T-helper 1 cell treated with Interleukin-12 subunit alpha and Interleukin-12 subunit beta and Interleukin-4 antibody, amounts not matched to agents 30 μg/mL and 1 μg/mL, for 36 hours (primary cell): ENCODE measurements around the gene PSG2.
"Not testable (repeated sequence)": the region's sequence is repeated elsewhere in the genome, so short reads cannot be mapped to it uniquely, and the experiment has no call there.

ENCODE experiments used
- H3K27ac Mint-ChIP-seq: one replicate; pipeline ENCODE4 v1.8.0; 2021; ENCODE audit warnings: mild to moderate bottlenecking, mixed read lengths
- H3K27me3 Mint-ChIP-seq: one replicate; pipeline ENCODE4 v1.8.0; 2021; ENCODE audit warnings: low read depth, mixed read lengths
- H3K36me3 Mint-ChIP-seq: one replicate; pipeline ENCODE4 v1.8.0; 2021; ENCODE audit warnings: low read depth, mixed read lengths
- H3K4me1 Mint-ChIP-seq: one replicate; pipeline ENCODE4 v1.8.0; 2021; ENCODE audit warnings: low read depth, mixed read lengths
- H3K4me3 Mint-ChIP-seq: one replicate; pipeline ENCODE4 v1.8.0; 2021; ENCODE audit warnings: mild to moderate bottlenecking, moderate library complexity, mixed read lengths
- H3K9me3 Mint-ChIP-seq: one replicate; pipeline ENCODE4 v1.8.0; 2021; ENCODE audit warnings: mixed read lengths

PSG2 gene

DNA sequence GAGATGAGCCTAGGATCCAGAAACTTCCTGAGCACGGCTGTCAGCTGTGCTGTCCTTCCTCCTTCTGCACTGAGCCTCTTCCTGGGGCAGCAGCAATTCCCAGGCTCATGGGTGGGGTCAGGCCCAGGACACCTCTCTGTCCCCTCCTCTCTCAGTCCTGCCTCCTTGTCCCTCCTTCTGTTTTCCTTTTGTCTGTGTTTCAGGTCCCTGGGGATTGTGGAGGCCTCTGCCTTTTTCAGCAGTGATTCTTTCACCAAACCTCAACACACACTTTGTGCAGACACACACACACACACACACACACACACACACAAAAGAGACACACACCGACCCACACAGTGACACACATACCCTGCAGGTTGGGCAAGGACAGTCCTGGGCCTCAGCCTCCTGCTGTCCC is at the start of gene PSG2:
Gene PSG2 (minus strand): TSS at position 101 of the 400 bp plus-strand sequence. CDS start 132 bp downstream, outside the sequence.
- not testable (repeated sequence) for H3K9me3 Mint-ChIP-seq, H3K4me3 Mint-ChIP-seq, H3K27me3 Mint-ChIP-seq, H3K4me1 Mint-ChIP-seq, H3K36me3 Mint-ChIP-seq, H3K27ac Mint-ChIP-seq

DNA sequence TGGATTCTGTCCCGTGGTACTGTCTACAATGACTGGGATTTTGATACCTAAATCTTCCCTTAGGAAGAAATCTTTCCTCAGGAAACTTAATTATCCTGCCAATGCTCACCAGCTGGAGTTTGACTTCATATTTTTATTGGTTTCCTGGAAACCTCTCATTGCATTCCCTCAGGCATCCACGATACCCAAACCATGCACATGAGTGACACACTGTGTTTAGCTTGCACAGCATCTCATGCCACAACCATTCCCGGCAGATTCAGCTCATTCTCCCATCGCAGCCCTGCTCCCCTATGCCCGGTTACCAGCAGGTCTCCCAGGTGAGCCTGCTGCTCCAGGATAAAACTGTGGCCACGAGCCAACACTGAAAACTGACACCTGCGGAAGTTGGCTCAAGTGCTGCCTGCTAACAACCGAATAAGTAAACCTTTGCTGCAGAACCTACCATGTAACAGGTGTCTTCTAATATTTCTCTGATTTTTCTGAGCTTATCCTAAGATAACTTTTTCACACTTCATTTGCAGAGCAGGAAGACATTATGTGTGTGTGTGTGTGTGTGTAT is 48.9 kb upstream of the PSG2 start:
- H3K9me3 Mint-ChIP-seq, H3K36me3 Mint-ChIP-seq, H3K27me3 Mint-ChIP-seq, H3K4me1 Mint-ChIP-seq, H3K27ac Mint-ChIP-seq, H3K4me3 Mint-ChIP-seq: not testable (repeated sequence)

DNA sequence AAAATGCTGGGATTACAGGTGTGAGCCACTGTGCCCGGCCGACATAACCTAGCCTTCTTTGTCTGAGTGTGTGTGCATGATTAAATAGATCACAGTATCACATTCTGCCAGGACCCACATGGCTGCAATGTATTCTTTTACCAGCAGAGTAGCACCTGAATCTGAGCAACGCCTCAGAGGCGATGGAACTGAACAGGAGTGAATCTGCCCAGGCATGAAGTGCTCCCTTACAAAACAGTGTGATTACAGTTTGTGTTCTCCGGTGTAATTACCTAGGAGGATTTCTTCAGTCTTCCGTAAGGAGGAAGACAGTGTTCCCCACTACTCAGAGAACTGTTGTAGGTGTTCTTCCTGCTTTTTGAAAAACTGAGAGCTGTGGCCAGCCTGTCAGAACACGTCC is 46.7 kb upstream of the PSG2 start:
- not testable (repeated sequence) for H3K9me3 Mint-ChIP-seq, H3K27me3 Mint-ChIP-seq, H3K36me3 Mint-ChIP-seq, H3K27ac Mint-ChIP-seq, H3K4me1 Mint-ChIP-seq, H3K4me3 Mint-ChIP-seq

DNA sequence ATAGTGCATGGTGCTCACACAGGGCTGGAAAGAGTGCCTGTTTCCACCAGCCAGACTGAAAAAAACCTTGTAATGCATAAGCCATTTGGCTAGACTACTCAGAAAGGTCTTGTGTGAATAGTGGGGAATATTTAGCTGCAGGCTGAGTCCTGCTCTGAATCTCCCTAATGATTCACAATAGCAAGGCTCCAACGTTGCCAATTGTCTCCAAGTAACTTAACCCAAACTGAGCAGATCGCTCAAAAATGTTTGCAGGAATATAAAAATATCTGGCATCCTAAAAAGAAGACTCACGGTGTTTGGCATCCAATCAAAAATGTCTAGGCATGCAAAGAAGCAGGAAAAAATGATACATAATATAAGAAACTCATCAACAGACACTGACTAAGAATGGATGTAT is 44.8 kb upstream of the PSG2 start:
- H3K27ac Mint-ChIP-seq, H3K9me3 Mint-ChIP-seq, H3K36me3 Mint-ChIP-seq, H3K27me3 Mint-ChIP-seq, H3K4me3 Mint-ChIP-seq, H3K4me1 Mint-ChIP-seq: not testable (repeated sequence)

DNA sequence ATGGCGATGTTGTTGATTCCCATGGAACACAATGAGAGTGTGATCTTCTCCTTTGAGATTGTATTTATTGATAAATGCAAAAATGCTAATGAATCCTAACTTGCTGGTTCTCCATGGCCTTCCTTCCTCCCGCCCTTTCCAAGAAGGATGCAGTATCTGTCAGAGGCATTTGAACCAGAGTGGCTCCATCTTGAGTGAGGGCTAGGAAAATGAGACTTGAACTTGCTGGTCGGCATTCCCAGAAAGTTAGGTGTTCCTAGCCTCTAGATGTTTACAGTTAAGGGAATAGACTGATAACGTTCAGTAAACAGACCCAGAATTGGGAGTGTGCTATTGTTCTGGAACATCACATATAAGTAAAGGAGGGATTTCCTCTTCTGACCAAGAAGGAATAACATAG is 44.2 kb upstream of the PSG2 start:
- Mint-ChIP-seq H3K9me3 (no peaks in the 10 kb centered on the region), H3K27ac (no peak overlapping the region), H3K27me3 (no peaks in the 10 kb centered on the region), H3K4me3 (no peak overlapping the region), H3K36me3 (no peaks in the 10 kb centered on the region), H3K4me1 (no peaks in the 10 kb centered on the region)

DNA sequence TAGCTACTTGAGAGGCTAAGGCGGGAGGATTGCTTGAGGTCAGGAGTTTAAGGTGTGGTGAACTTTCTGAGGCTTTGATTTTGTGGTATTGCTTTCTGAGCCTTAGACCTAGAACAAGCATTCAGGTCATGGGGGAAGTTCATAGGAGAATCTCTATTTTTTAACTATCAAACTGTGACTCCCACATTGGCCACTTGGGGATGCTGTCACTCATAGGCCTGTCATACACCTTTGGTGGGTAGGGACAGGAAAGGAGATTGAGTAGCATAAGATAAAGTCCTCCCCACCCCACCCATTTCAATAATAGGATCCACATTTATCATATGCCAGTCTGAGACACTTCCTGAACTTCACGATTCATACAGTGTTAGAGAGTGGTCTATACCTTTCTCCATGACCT is 41.9 kb upstream of the PSG2 start:
- H3K9me3 Mint-ChIP-seq = no peaks in the 10 kb centered on the region
- H3K27ac Mint-ChIP-seq = no peak overlapping the region
- H3K27me3 Mint-ChIP-seq = no peaks in the 10 kb centered on the region
- H3K36me3 Mint-ChIP-seq = no peaks in the 10 kb centered on the region
- H3K4me3 Mint-ChIP-seq = no peak overlapping the region
- no peaks in the 10 kb centered on the region for H3K4me1 Mint-ChIP-seq

DNA sequence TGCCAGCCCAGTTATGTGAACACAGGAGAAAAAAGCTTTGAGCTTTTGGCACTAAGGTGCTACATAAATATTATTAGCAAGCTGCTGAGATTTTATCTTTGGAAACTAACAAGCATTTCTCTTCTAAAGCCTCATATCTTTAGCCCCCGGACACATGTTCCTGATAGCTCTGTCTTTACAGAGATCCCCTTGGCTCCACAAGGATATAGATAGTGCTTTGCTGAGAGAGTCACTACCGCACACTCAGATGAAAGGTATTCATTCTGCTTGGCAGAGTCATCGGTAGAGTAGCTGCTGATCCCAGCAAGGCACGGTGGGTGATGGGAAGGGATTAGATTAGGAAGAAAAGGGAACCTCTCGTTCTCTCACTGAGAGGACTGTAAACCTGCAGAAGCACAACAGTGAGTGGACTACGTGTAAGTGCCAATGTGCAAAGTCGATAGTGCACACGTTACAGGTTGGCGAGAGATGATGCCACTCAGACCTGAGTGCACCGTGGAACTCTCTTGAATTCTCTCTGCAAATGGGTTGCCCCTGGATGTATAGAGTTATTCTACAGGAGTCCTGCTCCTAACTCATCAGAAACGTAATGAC is 38.0 kb upstream of the PSG2 start:
- not testable (repeated sequence) for H3K36me3 Mint-ChIP-seq, H3K4me3 Mint-ChIP-seq, H3K4me1 Mint-ChIP-seq, H3K27ac Mint-ChIP-seq, H3K9me3 Mint-ChIP-seq, H3K27me3 Mint-ChIP-seq

DNA sequence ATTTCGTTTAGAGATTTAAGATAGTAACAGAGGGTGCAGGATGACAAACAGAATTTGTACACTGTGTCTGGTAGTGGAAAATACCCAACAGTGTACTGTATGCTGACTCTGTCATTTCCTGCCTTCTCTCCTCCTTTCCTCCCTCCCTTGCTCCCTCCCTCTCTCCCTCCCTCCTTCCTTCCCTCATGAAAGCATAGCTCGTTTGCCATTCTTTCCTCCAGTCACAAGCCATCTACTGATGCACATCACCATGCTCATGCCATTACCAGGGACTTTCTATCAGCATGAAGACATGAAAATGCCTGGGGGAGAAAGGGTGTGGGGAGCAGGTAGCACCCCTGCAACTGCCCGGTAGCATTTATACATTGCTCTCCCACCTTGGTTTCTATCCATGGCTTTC is 37.0 kb upstream of the PSG2 start:
- not testable (repeated sequence) for H3K36me3 Mint-ChIP-seq, H3K27me3 Mint-ChIP-seq, H3K9me3 Mint-ChIP-seq, H3K4me1 Mint-ChIP-seq, H3K4me3 Mint-ChIP-seq, H3K27ac Mint-ChIP-seq

DNA sequence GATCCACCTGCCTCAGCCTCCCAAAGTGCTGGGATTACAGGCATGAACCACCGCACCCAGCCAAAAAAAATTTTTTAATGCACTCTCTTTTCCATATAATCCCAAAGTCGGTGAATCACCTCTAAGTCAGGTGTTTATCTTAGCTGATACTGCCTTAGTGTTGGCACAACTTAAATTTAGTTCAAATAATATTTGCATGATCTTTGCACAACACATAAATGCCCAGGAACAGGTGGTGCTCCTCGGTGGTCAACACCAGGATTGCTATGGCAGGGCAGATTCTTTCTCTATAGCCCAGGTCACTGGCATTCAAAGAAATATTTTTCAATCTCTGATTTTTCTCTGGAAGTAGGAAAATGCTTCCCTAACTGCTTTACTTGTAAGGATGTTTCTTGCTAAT is 33.9 kb upstream of the PSG2 start:
- H3K4me3 Mint-ChIP-seq, H3K36me3 Mint-ChIP-seq, H3K4me1 Mint-ChIP-seq, H3K27ac Mint-ChIP-seq, H3K27me3 Mint-ChIP-seq: not testable (repeated sequence)
- peaks cover 17% of the 10 kb centered on the region for H3K9me3 Mint-ChIP-seq

DNA sequence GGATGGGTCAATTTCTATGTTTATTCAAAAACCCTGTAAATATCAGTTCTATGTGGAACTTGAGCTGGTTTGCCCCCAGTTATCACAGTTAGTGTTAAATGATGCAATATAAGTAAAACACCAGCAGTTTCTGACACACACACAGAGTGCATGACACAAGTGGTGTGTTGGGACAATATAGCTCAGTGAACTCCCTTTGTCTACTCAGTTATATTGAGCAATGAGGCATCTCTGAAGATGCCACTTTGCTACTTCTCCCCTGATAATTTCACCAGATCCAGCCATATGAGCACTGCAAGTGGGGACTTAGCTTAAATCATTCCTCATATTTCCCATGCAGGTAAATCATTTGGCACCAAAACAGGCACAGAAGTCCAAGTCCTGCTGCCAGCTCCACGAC is 33.0 kb upstream of the PSG2 start:
- not testable (repeated sequence) for H3K4me3 Mint-ChIP-seq, H3K4me1 Mint-ChIP-seq, H3K27ac Mint-ChIP-seq, H3K36me3 Mint-ChIP-seq, H3K27me3 Mint-ChIP-seq
- peaks cover 17% of the 10 kb centered on the region for H3K9me3 Mint-ChIP-seq

DNA sequence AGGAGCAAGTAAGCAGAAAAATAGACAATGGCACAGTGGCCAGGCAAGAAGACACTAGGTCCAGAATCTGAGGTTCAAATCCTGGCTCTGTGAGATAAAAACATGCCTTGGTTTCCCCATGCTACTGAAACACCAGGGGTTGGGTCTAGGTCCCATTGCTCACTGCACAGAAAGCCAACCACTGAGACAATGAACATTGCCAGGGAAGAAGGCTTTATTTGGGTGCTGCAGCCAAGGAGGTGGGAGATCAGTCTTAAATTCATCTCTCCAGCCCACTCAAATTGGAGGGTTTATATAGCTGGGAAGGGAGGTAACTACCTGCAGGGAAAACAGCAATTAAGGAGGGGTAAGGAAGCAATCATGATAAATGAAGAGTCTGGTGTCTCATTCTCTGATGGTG is 32.6 kb upstream of the PSG2 start:
- H3K27me3 Mint-ChIP-seq, H3K4me3 Mint-ChIP-seq, H3K36me3 Mint-ChIP-seq, H3K4me1 Mint-ChIP-seq, H3K27ac Mint-ChIP-seq: not testable (repeated sequence)
- H3K9me3 Mint-ChIP-seq = peaks cover 17% of the 10 kb centered on the region

DNA sequence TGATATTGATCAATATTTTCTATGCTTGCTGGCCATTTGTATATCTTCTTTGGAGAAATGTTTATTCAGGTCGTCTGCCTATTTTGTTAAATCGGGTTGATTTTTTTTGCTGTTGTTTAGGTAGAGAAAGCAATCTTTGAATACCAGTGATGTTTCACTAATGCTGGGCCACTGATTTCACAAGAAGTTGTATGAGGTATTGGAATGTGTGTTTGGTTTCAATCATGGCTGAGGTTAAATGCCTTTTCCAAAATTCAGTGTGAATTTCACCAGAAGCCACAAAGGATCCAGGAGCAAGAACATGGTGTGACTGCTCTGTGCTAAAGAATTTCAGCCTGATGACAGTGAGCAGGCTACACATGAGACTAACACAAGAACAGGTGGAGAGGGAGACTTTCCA is 32.1 kb upstream of the PSG2 start:
- not testable (repeated sequence) for H3K27ac Mint-ChIP-seq, H3K4me3 Mint-ChIP-seq, H3K4me1 Mint-ChIP-seq, H3K27me3 Mint-ChIP-seq, H3K36me3 Mint-ChIP-seq
- peaks cover 17% of the 10 kb centered on the region for H3K9me3 Mint-ChIP-seq

DNA sequence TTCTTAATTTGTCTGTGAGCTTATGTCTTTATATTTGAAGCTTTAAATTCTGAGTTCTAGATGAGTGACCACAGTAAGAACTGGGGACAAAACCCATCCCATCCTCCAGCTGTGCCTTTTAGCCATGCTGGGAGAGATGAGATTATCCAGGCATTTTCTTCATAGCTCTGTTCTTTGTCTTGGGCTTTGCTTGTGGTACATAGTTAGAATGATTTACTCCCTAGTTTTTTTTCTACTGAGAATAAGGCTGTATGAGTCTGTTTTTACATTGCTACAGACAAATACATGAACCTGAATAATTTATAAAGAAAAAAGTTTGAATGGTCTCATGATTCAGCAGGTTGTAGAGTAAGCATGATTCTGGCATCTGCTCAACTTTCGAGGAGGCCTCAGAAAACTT is 24.9 kb upstream of the PSG2 start:
- H3K36me3 Mint-ChIP-seq, H3K4me1 Mint-ChIP-seq, H3K4me3 Mint-ChIP-seq: not testable (repeated sequence)

DNA sequence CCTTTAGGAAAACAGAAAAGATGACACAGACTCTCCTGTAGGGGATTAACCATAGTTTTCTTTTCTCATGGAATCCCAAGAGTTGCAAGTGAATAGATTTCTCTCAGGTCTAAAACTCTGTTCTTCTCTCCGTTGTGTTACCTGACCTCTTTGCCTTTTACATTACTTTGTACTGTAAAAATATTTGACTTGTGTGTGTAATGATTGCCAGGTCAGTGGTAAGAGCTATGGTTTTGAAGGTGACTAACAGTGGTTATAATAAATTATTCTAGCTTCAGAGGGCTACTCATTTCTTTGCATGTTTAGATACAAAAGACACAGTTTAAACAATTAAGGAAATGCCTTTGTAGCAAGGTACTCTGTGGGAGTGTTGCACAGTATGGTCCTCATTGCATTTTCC is 23.0 kb upstream of the PSG2 start:
- H3K36me3 Mint-ChIP-seq = no peaks in the 10 kb centered on the region
- H3K4me1 Mint-ChIP-seq = no peaks in the 10 kb centered on the region
- H3K27ac Mint-ChIP-seq = no peak overlapping the region
- H3K9me3 Mint-ChIP-seq = peaks cover 34% of the 10 kb centered on the region
- no peak overlapping the region for H3K4me3 Mint-ChIP-seq
- no peaks in the 10 kb centered on the region for H3K27me3 Mint-ChIP-seq

More for the DNA sequence above, 24.9 kb upstream of the PSG2 start:
- peaks cover 29% of the 10 kb centered on the region for H3K9me3 Mint-ChIP-seq
- H3K27ac Mint-ChIP-seq, H3K27me3 Mint-ChIP-seq: not testable (repeated sequence)

DNA sequence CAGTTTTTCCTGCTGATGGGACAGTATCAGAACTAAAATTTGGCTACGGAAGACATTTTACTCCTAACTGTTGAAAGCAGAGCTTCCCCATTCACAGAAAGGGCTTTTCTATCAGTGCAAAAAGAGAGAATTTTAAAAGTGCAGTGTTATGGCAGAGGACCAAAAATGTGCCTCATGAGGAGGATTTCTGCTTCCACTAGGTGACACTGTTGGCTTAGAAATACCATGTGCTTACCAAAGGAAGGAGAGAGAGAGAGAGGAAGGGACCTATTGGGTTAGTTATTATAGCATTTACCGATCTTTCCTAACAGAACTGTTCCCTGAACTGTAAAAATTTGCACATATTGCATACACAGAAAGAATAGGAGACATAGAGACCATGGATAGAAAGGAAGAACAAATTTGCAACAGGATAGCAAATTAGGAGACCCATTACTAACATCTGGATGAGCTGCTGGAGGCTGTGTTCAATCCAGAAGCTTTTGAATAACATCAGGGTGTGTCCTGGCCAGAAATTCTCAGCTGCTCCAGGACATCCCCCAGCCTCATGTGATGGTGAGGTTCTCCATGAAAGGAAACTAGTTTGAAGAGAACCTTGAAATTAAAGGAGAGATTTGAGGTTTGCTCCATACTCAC is 21.8 kb upstream of the PSG2 start:
- not testable (repeated sequence) for H3K36me3 Mint-ChIP-seq, H3K27ac Mint-ChIP-seq, H3K4me3 Mint-ChIP-seq, H3K27me3 Mint-ChIP-seq, H3K4me1 Mint-ChIP-seq
- peaks cover 34% of the 10 kb centered on the region for H3K9me3 Mint-ChIP-seq

DNA sequence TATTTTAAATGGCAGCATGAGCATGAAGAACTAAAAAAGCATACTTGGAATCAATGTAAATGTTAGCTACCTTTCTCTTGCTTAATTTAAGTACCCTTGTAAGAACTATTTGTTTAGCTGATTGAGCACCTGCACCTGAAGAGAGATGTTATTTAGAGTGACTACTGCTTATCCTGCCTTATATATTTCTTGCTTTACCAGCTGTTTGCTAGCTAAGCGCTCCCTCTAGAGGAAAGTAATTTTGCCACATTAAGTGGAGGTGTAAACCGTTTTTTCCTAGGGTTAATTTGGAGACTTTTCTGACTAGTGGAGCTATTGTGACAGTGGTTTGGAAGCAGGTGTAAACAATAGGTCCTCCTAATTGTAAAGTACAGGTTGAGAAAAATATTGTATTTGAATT is 19.4 kb upstream of the PSG2 start:
- H3K4me3 Mint-ChIP-seq = no peak overlapping the region
- H3K9me3 Mint-ChIP-seq = peaks cover 33% of the 10 kb centered on the region
- no peaks in the 10 kb centered on the region for H3K27me3 Mint-ChIP-seq
- H3K4me1 Mint-ChIP-seq = no peaks in the 10 kb centered on the region
- H3K27ac Mint-ChIP-seq = no peak overlapping the region
- H3K36me3 Mint-ChIP-seq = no peaks in the 10 kb centered on the region
